Hypothalamus (tissue), 51 donors: ENCODE measurements around the gene COLEC11.

Experiments
- DNase-seq, 51 donors: peaks; one replicate each; lab custom pipeline; 2025; lab: John Stamatoyannopoulos, UW

COLEC11 gene

GRCh38 chr2:3665886-3666612 lies 71.1 kb downstream of the COLEC11 start:
- no peak for DNase-seq

- DNase-seq, result no peak
Measured at GRCh38 chr2:3666613-3666975, 71.7 kb downstream of the COLEC11 start.

DNA sequence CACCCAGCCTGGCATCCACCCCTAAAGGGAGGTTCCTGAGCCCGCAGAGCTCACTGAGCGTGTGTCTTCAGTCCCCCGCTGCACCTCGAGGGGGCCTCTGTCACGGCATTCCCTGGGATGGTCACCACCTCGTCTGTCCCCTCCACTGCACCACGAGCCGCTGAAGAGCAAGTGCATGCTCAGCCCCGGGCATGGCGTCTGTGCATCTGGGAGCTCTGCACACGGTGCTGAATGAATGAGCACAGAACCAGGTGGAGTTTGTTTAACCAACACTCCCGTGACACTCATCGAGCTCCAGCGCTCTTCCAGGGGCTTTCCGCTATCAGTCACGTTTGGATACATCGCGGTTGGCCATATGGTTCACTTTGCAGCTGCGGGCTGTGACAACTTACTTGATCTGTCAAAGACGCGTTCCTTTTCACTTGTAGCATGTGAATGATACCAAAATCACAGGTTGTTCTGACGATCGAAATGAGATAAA lies 72.3 kb downstream of the COLEC11 start:
- no peak for DNase-seq

- DNase-seq, result no peak
Measured at GRCh38 chr2:3669656-3670055, 74.7 kb downstream of the COLEC11 start.

- no peak for DNase-seq
Measured at GRCh38 chr2:3670376-3670775, 75.5 kb downstream of the COLEC11 start.

DNA sequence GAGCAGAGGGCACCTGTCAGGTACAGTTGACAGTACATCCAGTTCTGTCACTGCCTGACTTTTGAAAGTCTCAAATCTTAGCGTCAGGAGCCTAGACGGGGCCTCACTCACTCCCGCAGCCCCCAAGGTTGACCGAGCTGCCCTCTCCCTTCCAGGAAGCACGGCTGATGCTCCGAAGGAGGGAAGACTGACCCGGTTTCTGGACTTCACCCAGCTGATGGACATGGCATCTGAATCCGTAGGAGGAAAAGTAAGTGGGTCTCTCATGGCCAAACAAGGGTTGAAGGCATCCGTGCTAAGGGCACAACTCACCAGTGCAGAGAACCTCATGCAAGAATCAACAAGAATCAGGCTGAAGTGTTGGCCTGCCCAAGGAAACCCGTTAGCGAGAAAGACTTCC lies 76.0 kb downstream of the COLEC11 start:
- no peak for DNase-seq

GRCh38 chr2:3672861-3673678 lies 78.2 kb downstream of the COLEC11 start:
- no peak for DNase-seq

DNA sequence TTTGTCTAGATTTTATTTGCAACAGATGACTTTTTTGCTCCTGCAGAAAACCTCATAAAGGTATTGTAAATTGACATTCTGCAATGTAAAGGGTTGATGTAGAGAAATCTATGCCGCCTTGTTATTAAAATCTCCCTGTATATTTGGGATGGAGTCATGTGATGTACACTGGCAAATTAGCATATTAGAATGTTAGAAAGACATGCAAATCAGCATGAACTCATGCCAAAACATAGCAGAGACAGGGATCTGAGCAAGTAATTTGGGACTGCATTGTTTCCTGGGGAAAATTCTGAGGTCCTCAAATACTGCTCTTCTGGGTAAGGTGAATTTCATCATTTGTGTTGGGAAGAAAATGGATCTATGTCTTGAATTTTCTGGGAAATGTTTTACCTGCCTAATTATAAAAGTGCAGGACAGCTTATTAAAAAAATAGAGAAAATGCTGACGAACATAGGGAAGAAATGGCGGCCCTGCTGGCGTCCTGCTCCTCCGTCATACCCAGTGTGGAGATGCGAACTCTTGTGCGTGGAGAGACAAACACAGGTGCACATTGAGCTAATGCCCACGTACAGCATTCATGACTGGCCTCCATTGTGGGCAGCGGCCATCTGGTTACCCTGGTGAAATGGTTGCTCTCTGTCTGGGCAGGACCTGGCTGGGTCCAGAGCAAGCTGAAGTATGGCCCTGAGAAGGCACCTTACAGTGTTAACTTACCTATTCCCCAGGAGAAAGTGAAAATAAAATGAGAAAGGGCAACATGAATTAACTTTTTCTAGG lies 79.3 kb downstream of the COLEC11 start:
- no peak for DNase-seq

DNA sequence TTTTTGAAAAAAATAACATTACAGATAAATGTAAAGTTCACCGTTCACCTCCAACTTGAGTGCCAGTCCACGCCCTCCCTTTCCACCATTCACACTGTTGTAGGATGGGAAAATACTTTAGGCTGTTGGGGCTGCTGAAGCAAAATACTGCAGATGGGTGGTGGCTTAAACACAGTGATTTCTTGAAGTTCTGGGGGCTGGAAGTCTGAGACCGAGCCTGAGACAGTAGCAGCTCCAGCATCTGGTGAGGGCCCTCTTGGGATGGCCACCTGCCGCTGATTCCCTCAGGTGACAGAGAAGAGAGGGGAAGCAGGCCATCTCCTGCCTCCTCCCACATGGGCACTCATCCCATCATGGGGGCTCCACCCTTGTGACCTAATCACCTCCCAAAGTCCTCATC lies 80.8 kb downstream of the COLEC11 start:
- no peak for DNase-seq

DNA sequence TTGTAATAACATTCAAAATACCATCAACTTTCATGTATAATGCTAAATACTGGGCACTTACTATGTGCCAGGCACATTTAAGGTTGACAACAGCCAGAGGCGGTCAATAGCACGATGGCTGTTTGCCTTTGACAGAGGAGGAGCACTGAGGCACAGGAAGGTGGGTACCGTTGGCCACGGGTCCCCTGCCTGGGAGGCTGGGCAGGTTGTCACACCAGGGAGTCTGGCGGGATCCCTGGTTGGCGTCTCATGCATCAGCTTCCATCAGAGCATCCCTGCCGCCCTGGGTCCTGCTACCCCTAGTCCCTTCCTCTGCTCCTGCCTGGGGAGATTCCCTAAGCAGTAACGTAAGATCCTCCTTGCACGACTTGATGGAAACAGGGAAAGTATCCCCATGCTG lies 82.5 kb downstream of the COLEC11 start:
- no peak for DNase-seq

DNA sequence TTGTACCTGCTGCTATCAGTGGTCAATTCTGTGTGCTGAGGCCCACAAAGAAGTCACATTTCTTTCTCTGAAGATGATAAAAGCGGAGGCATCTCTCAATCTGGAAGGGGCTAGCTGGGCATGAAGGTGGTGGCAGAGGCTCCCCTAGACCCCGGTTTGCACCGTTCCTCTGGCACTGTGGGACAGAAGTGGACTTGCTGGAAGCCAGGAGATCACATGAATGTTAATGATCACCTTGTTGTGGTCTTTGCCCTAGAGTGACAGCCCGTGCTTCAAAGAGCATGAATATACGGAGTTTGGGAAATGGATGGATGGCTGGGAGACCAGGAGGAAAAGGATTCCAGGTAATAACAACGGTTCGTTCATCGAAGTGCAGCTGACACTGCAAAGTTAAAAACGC lies 83.3 kb downstream of the COLEC11 start:
- DNase-seq, result no peak

DNA sequence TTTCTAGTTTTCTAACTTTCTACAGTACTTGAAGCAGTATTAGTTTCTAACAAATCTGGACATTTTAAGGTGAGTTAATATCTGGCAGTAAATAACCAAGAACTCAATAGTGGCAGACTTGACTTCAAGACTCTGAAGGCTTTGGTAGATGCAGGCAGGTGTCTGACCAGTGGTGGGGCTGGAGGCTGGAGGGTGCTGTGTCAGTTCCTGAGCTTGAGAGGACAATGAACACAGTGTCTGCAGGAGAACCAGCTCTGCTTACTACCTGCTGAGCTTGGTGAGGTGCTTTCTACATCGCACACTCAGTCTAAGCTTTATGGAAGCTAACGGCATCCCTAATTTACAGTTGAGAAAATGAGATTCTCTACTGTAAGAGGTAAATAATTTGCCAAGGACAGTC lies 84.3 kb downstream of the COLEC11 start:
- DNase-seq, result no peak

DNA sequence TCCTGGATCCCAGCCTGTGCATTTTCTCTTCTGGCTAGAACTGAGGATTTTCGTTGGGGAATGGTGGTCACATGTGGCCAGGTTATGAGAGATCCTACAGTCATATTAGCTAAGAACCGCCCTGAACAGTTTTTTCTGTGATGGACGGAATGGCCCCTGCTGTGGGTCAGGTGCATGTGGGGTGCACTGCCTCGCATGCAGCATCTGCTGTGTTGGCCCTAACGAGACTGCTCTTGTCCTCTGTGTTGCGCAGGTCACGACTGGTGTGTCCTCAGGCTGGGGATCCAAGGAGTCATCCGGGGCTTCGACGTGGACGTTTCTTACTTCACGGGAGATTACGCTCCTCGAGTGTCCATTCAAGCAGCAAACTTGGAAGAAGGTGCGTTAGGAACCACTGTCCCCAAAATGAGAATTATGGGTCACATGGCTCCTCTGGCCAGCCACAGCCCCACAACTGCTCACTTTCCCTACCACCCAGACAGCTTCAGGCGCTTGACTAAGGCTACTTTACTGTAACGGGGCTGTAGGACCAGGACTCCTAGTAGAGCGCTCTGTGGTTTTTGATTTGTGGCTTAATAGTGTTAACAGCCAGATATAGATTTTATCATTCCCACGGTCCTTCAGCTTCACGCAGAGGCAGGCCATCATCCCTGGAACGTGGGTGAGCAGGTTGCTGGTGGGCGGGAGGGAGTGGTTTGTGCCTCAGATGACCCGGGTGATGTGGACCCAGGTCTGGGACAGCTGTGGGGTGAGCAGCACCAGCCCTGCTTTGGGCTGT lies 84.9 kb downstream of the COLEC11 start:
- no peak for DNase-seq

- no peak for DNase-seq
Measured at GRCh38 chr2:3680548-3681345, 85.8 kb downstream of the COLEC11 start.

DNA sequence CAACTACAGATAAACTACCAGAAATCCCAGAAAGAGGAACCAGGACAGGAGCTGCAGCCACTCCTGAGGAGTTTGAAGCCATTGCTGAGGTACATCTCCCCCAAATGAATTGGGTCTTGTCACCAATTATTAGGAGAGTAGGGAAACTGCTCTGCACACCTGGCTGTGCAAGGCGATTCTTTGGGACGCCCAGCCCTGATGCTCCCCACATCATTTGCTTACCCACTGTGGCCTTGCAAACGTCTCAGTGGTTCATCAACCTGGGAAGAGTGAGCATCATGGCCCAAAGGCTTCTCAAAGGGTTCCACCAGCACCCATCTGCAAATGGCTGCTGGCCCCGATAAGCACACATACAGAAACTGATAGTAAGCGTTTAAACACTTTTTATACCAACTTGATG lies 86.7 kb downstream of the COLEC11 start:
- DNase-seq, result no peak

DNA sequence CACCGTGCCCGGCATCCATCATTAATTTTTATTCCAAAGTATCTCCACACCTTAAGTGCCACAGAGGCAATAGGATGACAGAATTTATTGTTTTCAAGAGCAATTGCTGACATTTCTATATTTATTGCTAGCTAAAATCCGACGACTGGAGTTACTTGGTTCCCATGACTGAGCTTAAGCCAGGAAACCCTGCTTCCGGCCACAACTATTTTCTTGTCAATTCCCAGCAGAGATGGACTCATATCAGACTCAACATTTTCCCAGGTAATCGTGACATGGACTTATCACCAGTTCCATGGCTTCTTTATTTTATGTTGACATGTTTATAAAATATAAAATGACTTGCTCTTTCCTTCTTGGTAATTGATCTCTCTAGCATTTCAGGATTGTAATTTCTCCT lies 87.9 kb downstream of the COLEC11 start:
- DNase-seq, result no peak

DNA sequence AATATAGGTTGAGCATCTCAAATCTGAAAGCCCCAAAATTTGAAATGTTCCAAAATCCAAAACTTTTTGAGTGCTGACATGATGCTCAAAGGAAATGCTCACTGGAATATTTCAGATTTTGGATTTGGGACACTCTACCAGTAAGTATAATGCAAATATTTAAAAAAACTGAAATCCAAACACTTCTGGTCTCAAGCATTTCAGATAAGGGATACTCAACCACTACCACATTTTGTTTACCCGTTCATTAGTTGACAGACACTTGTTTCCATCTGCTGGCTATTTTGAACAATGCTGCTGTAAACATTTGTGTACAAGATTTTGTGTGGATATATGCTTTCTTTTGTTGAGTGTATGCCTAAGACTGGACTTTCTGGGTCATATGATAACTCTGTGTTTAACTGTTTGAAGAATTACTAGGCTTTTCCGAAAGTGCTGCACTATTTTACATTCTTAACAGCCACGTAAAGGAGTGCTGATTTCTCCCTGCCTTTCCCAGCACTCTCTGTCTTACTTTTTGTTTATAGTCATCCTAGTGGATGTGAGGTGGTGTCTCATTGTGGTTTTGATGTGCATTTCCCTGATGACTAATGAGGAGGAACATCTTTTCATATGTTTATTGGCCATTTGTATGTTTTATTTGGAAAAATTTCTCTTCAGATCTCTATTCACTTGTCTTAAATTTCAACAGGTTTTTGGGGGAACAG lies 89.0 kb downstream of the COLEC11 start:
- DNase-seq, result no peak

GRCh38 chr2:3689998-3690748 lies 95.3 kb downstream of the COLEC11 start:
- no peak for DNase-seq
